ENCODE results near the gene MRPL2.

DNA sequence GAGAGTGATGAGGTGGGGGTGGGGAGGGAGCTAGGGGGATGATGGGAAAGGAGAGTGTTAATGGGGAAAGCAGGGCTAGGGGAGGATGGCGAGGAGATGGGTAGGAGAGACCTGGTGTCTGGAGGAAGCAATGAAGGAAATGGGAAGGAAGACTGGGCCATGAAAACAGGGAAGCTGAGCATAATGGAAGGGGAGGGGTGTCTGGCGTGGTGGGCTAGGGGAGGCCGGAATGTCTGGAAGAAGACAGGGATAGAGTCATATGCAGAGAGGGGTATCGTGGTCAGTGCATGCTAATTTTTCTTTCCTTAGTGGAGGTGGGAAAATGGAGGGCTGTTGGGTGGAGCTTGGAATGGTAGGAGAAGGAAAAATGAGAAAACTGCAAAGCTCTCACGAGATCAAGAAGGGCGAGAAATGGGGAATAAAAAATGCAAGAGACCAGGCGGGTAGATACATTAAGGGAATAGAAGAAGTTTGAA lies 44.8 kb downstream of the MRPL2 start:
- TF ChIP-seq POLR2AphosphoS5 (IDR thresholded peaks at IDR 0.05; ENCODE audit: low read depth, low read length): no peak
- TF ChIP-seq POLR2A (IDR thresholded peaks at IDR 0.05; ENCODE audit: low read depth, low read length): no peak
- TF ChIP-seq TAF1 (IDR thresholded peaks at IDR 0.05; ENCODE audit: borderline replicate concordance, low read depth, low read length): no peak

Data from GM12892 (cell line).